GM10248 (cell line): ENCODE results near the gene VTI1B.

Experiments used
- CTCF ChIA-PET: fragments of 300-600 bp; sonication (Branson Sonifier 250); formaldehyde crosslinking; extraction: SDS; loops from one replicate; lab custom pipeline; 2021; ENCODE audit warnings: antibody characterized with exemption; lab: Yijun Ruan, JAX
- POLR2A ChIA-PET: fragments of 350-650 bp; sonication (Branson Sonifier 250); formaldehyde crosslinking; extraction: SDS; loops from one replicate; lab custom pipeline; 2020; ENCODE audit warnings: antibody characterized with exemption; lab: Yijun Ruan, JAX
- DNase-seq: peaks from one replicate; pipeline ENCODE4 v3.0.0; 2012; ENCODE audit errors: extremely low spot score
- TF ChIP-seq, protein P1 (sequence below): IDR thresholded peaks from 2 replicates; pipeline ENCODE4 v1.5.1; 2012; ENCODE audit warnings: mild to moderate bottlenecking, low read depth; ENCODE audit errors: extremely low read depth, missing control alignments, control extremely low read depth

Gene VTI1B

DNA sequence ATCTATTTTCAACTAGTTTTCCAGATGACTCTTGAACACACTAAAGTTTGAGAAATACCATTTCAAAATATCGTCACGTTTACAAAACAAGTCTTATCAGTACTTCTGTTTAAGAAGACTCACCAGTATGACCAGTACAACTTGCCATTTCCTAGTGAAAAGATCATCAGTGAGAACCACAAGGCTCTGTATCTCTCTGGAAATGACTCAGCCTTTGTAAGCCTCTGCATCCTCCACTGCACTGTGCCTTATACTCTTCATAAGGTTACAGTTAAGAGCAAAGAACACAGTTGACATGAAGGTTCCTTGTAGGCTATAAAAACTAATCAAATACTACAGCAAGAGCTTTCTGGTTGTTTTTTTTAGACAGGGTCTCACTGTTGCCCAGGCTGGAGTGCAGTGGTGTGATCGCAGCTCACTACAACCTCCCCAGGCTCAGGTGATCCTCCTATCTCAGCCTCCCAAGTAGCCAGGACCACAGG, 5.7 kb upstream of the VTI1B start:
- POLR2A ChIA-PET: no interaction called here
- TF ChIP-seq, protein P1, sequence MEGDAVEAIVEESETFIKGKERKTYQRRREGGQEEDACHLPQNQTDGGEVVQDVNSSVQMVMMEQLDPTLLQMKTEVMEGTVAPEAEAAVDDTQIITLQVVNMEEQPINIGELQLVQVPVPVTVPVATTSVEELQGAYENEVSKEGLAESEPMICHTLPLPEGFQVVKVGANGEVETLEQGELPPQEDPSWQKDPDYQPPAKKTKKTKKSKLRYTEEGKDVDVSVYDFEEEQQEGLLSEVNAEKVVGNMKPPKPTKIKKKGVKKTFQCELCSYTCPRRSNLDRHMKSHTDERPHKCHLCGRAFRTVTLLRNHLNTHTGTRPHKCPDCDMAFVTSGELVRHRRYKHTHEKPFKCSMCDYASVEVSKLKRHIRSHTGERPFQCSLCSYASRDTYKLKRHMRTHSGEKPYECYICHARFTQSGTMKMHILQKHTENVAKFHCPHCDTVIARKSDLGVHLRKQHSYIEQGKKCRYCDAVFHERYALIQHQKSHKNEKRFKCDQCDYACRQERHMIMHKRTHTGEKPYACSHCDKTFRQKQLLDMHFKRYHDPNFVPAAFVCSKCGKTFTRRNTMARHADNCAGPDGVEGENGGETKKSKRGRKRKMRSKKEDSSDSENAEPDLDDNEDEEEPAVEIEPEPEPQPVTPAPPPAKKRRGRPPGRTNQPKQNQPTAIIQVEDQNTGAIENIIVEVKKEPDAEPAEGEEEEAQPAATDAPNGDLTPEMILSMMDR: no peak
- peak; percentile 82 for DNase-seq
- CTCF ChIA-PET: interaction anchor here (0.6 to 3.1 kb wide), 6 partner anchors 12 to 80 kb away, joined by 3 to 10 read pairs (median 6); partner anchors contain the start of genes ARG2 and PIGH

DNA sequence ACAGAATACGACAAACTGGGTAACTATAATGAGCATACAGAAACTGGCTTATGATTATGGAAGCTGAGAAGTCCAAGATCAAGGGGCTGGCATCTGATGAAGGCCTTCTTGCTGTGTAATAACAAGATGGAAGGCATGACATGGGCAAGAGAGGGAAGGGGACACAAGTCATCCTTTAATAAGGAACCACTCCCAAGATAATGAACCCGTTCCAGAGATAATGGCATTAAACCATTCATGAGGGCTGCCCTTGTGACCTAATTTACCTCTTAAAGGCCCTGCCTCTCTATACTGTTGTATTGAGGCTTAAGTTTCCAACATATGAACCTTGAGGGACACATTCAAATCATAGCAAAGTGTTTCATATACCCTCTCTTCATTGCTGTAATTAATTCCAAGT, 4.6 kb upstream of the VTI1B start:
- ChIA-PET POLR2A (no interaction called here), CTCF (interaction anchor here (2.2 to 3.1 kb wide), 2 partner anchors 25 to 60 kb away, joined by 7 to 10 read pairs; partner anchors contain the start of gene ARG2)
- TF ChIP-seq, protein P1: no peak
- no peak for DNase-seq

DNA sequence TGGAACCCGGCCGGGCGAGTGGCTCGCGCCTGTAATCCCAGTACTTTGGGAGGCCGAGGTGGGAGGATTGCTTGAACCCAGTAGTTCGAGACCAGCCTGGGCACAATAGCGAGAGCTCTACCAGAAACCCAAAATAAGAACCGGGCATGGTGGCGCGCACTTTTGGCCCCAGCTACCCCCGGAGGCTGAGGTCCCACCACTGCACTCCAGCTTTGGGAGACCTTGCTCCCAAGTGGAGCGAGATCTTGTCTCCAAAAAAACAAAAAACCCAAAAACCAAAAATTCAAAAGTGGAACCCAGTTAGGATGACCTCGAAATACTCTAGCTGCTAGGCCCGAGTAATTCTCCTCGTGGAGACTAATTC, 769 bp upstream of the VTI1B start:
- CTCF ChIA-PET: interaction anchor here (1.1 to 13.7 kb wide), 6 partner anchors 9 to 248 kb away, joined by 3 to 110 read pairs (median 4); partner anchors contain the start of gene RDH12
- POLR2A ChIA-PET: no interaction called here
- DNase-seq: no peak
- TF ChIP-seq, protein P1: no peak

DNA sequence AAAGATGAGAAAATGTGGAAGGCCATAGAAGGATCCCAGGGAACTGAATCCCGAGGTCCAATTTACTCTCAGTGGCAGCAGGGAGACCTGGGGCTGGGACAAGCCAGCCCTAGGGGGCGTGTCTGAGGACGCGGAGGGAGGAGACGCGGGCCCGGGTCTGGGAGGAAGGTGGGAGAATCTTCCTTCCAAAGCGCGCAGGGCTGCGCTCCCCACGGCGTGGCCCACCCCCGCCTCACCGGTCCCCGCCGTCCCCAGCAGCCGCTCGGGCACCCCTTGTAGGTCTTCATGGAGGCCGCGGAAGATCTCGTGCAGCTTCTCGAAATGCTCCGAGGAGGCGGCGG, 323 bp downstream of the VTI1B start:
- CTCF ChIA-PET: interaction anchor here (0.6 to 13.7 kb wide), 14 partner anchors 10 to 246 kb away, joined by 3 to 203 read pairs (median 4); partner anchors contain the start of genes PIGH and RDH12
- POLR2A ChIA-PET: no interaction called here
- TF ChIP-seq, protein P1: no peak
- DNase-seq: peak; percentile 64

DNA sequence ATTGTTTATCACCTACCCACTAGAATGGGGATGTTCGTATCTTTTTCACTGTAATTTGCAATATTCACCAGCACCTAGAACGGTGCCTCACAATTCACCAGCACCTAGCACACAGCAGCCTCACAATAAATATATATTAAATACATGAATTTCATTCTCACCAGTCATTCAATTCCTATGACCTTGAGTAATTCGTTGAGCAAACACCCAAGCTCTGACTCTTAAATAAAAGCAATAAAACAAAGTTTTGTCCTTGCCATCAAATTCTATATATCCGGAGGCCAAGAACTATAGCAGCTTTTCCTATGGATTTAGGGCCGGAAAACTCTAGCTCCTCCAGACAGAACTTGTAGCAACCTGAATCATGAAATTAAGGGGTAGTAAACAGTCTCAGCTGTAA, 981 bp downstream of the VTI1B start:
- CTCF ChIA-PET: interaction anchor here (0.6 to 13.7 kb wide), 14 partner anchors 9 to 246 kb away, joined by 3 to 203 read pairs (median 4); partner anchors contain the start of genes PIGH and RDH12
- DNase-seq: no peak
- TF ChIP-seq, protein P1: no peak
- POLR2A ChIA-PET: interaction anchor here (1.4 kb wide), 1 partner anchor 73 kb away, joined by 4 read pairs; the partner anchor contains the start of gene PIGH

DNA sequence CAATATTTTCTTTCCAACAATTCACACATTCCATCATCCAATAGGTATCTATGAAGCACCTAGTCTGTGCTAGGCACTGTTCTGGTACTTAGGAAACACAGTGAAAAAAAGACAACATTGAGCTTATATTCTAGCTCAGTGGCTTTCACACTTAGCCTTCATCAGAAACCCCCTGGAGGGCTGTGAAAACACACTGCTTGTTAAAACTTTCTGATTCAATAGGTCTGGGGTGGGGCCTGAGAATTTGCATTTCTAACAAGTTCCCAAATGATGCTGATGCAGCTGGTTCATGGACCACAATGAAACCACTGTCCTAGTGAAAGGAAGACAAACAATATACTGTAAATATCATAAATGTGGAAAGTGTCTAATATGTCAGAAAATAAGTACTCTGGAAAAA, 5.9 kb downstream of the VTI1B start:
- ChIA-PET POLR2A (interaction anchor here (0.7 kb wide), 1 partner anchor 14 kb away, joined by 3 read pairs; no protein-coding TSS in a partner anchor), CTCF (interaction anchor here (1.0 to 13.7 kb wide), 11 partner anchors 9 to 242 kb away, joined by 3 to 203 read pairs (median 10); partner anchors contain the start of genes ARG2, PIGH and RDH12)
- no peak for DNase-seq
- TF ChIP-seq, protein P1: no peak
